GM21526 (cell line): Measurements from ENCODE around the gene RPS6KC1.
A peak's percentile ranks its signal among the peaks of the same experiment; 100 is the strongest.
"Not testable (repeated sequence)": the region's sequence is repeated elsewhere in the genome, so short reads cannot be mapped to it uniquely, and the experiment has no call there.

ENCODE experiments used
- ATAC-seq: cut with Tn5 transposase; IDR thresholded peaks from one replicate; pipeline ENCODE4 v1.9.1; 2021; ENCODE audit warnings: moderate library complexity; ENCODE audit not compliant: unreplicated experiment, low FRiP score

The RPS6KC1 gene

DNA sequence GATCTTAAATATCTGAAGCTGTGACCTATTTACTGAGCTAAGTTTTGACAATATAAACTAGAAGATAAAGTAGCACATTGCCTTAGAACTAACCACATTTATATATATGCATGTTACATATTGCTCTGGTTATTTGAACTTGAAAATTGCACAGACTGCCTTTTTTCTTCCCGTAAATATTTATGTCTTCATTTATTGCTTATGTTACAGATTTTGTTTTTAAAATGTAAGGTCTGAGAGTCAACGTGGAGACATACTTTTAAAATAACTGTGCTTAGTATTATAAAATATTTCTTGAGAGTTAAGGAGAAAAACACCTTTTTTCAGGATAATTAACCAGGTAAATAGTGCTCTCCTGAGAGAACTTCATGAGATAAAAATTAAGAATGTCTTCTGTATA, 3.1 kb downstream of the RPS6KC1 start:
- no peak for ATAC-seq

GRCh38 chr1:213054733-213055591, 3.9 kb downstream of the RPS6KC1 start:
- no peak for ATAC-seq

DNA sequence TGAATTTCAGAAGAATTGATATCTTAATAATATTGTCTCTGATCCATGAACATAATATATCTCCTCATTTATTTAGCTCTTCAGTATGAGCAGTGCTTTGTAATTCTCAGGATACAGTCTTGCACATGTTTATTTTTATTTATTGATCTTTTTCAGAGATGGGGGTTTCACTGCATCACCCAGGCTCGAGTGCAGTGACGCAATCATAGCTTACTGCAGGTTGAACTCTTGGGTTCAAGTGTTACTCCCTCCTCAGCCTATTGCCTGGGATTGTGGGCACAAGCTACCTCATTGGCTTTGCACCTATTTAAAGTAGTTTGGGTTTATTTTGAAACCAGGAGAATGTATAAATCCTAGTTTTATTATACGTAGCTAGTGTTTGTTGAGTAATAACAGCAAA, 4.7 kb downstream of the RPS6KC1 start:
- no peak for ATAC-seq

GRCh38 chr1:213057264-213058059, 6.4 kb downstream of the RPS6KC1 start:
- ATAC-seq = no peak

DNA sequence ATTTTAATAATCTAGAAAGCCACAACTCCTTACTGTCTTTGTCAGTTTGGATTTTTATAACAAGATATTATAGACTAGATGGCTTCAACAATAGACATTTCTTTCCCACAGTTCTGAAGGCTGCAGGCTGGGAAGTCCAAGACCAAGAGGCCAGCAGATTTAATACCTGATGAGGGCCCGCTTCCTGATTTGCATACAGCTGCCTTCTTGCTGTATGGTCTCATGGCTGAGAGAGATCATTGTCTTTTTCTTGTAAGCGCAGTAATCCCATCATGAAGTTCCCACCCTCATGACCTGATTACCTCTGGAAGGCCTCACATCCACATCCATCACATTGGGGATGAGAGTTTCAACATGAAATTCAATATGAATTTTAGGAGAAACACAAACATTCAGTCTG, 9.8 kb downstream of the RPS6KC1 start:
- no peak for ATAC-seq

GRCh38 chr1:213061263-213061662, 10.2 kb downstream of the RPS6KC1 start:
- ATAC-seq = no peak

GRCh38 chr1:213065800-213066199, 14.8 kb downstream of the RPS6KC1 start:
- ATAC-seq = no peak

DNA sequence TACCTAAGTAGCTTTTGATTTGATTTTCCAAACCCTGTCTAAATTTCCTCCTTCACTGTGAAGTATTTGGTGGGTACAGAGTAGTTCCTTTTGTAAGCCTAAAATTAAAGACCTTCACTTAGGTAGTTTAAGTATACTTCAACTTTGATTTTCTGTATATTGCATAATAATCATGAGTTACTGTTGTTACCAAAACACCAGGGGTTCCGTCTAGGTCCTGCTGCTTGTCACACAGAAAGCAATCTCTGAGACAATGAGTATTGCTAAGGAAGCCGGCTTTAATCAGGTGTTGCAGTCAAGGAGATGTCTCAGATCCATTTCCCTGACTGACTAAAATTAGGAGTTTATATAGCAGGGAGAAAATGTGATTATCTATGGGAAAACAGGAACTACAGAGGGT, 15.3 kb downstream of the RPS6KC1 start:
- no peak for ATAC-seq

DNA sequence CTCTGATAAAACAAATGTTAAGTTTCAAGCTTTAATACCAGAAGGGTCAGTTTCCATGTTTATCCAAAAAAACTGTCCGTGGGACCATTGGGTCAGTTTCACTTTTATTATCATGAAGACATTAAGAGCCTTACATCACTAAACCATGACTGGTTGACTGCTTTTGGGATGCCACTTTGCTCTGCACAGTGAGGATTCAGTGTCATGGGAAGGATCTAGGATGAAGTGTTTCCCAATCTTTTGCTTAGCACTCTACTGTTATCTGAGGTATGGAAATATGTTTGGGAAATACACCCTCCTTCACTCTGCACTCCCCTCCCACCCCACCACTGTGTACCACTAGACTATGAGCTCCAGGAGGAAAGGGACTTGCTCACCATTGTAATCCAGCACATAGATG, 16.3 kb downstream of the RPS6KC1 start:
- no peak for ATAC-seq

- peak; percentile 92 for ATAC-seq
Measured at GRCh38 chr1:213070406-213070805, 19.4 kb downstream of the RPS6KC1 start.

- peak; percentile 75 for ATAC-seq
Measured at GRCh38 chr1:213075725-213076124, 24.7 kb downstream of the RPS6KC1 start.

GRCh38 chr1:213082420-213083111, 31.5 kb downstream of the RPS6KC1 start:
- no peak for ATAC-seq

GRCh38 chr1:213083112-213083445, 32.0 kb downstream of the RPS6KC1 start:
- no peak for ATAC-seq

DNA sequence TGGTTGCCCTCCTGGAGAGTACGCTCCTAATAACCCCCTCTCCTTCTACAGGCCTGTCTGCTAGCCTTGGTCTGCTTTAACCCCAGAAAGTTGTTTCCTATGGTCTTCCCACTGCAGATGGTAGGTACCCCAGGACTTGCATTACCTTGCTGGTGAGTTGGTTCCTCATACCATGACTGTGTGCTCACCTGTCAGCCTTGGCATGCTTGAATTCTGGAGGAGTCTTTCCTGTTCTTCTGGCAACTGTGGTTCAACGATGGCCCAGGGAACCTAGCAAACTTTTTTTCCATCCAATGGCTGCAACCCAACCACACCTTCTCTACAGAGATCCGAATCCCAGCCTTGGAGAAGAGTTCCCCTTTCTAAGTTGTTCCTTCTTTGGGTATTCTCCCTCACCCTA, 36.9 kb downstream of the RPS6KC1 start:
- ATAC-seq = no peak

- ATAC-seq = no peak
Measured at GRCh38 chr1:213089924-213090677, 39.1 kb downstream of the RPS6KC1 start.

GRCh38 chr1:213094446-213094845, 43.4 kb downstream of the RPS6KC1 start:
- no peak for ATAC-seq

- no peak for ATAC-seq
Measured at GRCh38 chr1:213095467-213095866, 44.4 kb downstream of the RPS6KC1 start.

- no peak for ATAC-seq
Measured at GRCh38 chr1:213099682-213100399, 48.8 kb downstream of the RPS6KC1 start.

DNA sequence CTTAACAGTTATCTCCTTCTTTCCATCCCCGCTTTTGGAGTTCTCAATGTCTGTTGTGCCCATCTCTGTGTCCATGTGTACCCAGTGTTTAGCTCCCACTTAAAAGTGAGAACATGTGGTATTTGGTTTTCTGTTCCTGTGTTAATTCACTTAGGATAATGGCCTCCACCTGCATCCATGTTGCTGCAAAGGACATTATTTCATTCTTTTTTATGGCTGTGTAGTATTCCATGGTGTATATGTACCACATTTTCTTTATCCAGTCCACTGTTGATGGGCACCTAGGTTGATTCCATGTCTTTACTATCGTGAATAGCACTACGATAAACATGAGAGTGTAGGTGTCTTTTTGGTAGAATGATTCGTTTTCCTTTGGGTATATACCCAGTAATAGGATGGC, 49.5 kb downstream of the RPS6KC1 start:
- ATAC-seq = not testable (repeated sequence)
